Gastroesophageal sphincter (tissue), 3 donors: ENCODE measurements around the gene GP9.

Source experiments
- CTCF ChIP-seq, 4 experiments: fragments of 200-600 bp in 2 of 4; fragments of 450-650 bp in 2 of 4; sonication (generic) in 1 of 4; IDR thresholded peaks; one replicate each; pipeline ENCODE4 v1.5.1; 2017 to 2019; ENCODE audit warnings: antibody characterized with exemption in 4 of 4, mild to moderate bottlenecking in 2 of 4, moderate library complexity in 2 of 4
- EP300 ChIP-seq: sonication (generic); formaldehyde crosslinking; IDR thresholded peaks from one replicate; pipeline ENCODE4 v1.6.1; 2017; ENCODE audit warnings: antibody characterized with exemption, mild to moderate bottlenecking
- POLR2A ChIP-seq, 2 donors: fragments of 450-650 bp; IDR thresholded peaks; one replicate each; pipeline ENCODE4 v1.6.1; 2017; ENCODE audit warnings: antibody characterized with exemption in 2 of 2, mild to moderate bottlenecking in 2 of 2, moderate library complexity in 1 of 2
- POLR2AphosphoS5 ChIP-seq: sonication (generic); formaldehyde crosslinking; IDR thresholded peaks from one replicate; pipeline ENCODE4 v1.6.1; 2017; ENCODE audit warnings: antibody characterized with exemption

- TF ChIP-seq CTCF (IDR thresholded peaks at IDR 0.05) = no peak
- no peak for TF ChIP-seq POLR2AphosphoS5
- no peak for TF ChIP-seq POLR2A (IDR thresholded peaks at IDR 0.05)
- TF ChIP-seq EP300 = no peak
Observed at GRCh38 chr3:129032716-129033115, 27.9 kb upstream of the GP9 start.
